Central memory CD8-positive, alpha-beta T cell (primary cell): Measurements from ENCODE around the gene IGSF6.
A peak's percentile ranks its signal among the peaks of the same experiment; 100 is the strongest.
"Not testable (repeated sequence)": the region's sequence is repeated elsewhere in the genome, so short reads cannot be mapped to it uniquely, and the experiment has no call there.

ENCODE experiments used
- ATAC-seq: fragments of 150-1000 bp; cut with Tn5 transposase; replicated peaks from 2 replicates; pipeline ENCODE4 v1.10.0; 2022; ENCODE audit warnings: mild to moderate bottlenecking, moderate FRiP score, moderate number of reproducible peaks; ENCODE audit not compliant: poor library complexity, severe bottlenecking; ENCODE audit errors: extremely low read depth
- DNase-seq, 2 donors: peaks; one replicate each; pipeline ENCODE4 v3.0.0; 2021; ENCODE audit warnings: low spot score in 2 of 2
- H3K27ac Mint-ChIP-seq: one replicate; pipeline ENCODE4 v1.8.0; 2022; ENCODE audit warnings: low read depth, mild to moderate bottlenecking, moderate library complexity, mixed read lengths
- H3K27me3 Mint-ChIP-seq: one replicate; pipeline ENCODE4 v1.8.0; 2022; ENCODE audit warnings: mixed read lengths
- H3K36me3 Mint-ChIP-seq: one replicate; pipeline ENCODE4 v1.8.0; 2022; ENCODE audit warnings: mild to moderate bottlenecking, moderate library complexity, mixed read lengths; ENCODE audit not compliant: insufficient read depth
- H3K4me1 Mint-ChIP-seq: one replicate; pipeline ENCODE4 v1.8.0; 2022; ENCODE audit warnings: mixed read lengths
- H3K4me3 Mint-ChIP-seq: one replicate; pipeline ENCODE4 v1.8.0; 2022; ENCODE audit warnings: mild to moderate bottlenecking, moderate library complexity, mixed read lengths
- H3K9me3 Mint-ChIP-seq: one replicate; pipeline ENCODE4 v1.8.0; 2022; ENCODE audit warnings: mixed read lengths

The IGSF6 gene

DNA sequence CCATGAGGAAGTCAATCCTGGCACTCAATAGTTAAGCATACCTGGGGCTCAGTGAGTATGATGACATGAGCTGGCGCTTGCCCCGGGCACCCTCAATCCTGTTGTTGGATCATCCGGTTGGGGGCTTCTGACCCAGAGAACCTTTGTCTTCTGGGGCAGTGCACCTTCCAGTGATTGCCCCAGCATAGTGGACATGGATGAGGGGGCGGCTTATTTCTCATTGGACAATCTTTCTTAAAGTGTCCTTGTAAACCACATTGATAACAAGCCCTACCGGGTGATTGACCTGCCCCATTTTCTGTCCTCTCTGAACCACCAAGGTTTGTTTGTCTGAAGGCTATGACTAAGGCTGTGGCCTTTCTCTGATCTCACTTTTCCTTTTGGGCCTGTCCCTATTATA, 18.2 kb downstream of the IGSF6 start:
- peaks cover 1% of the 10 kb centered on the region for H3K36me3 Mint-ChIP-seq
- H3K27me3 Mint-ChIP-seq = no peaks in the 10 kb centered on the region
- DNase-seq = no peak
- H3K4me1 Mint-ChIP-seq = peaks cover 20% of the 10 kb centered on the region
- no peak for ATAC-seq
- no peaks in the 10 kb centered on the region for H3K9me3 Mint-ChIP-seq
- H3K4me3 Mint-ChIP-seq = no peak overlapping the region
- H3K27ac Mint-ChIP-seq = peak overlapping the region; percentile 15

DNA sequence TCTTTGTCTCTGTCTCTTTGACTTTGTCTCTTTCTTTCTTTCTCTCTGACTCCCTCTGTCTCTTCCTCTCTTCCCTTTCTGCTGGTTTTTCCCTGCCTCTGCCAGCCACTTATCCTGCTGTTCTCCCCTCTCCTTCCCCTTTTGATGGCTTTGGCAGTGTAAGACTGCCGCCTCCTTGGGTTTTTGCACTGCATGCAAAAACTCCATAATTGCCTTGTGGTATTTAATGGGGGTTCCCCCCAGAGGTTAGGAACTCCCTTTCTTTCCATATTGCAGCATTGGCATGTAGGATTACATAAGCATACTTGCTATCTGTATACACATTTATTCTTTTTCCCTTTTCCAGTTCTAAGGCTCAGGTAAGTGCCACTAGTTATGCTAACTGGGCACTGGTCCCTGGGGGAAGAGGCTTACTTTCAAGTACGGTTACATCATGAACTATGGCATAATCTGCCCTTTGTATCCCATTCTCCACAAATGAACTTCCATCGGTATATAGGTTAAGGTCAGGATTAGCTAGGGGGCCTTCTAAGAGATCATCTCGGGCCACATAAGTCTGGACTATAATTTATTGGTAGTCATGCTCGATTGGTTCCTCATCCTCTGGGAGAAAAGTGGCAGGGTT, 20.3 kb downstream of the IGSF6 start:
- H3K4me3 Mint-ChIP-seq, H3K9me3 Mint-ChIP-seq, DNase-seq, H3K4me1 Mint-ChIP-seq, H3K27me3 Mint-ChIP-seq, ATAC-seq: not testable (repeated sequence)
- peaks cover 15% of the 10 kb centered on the region for H3K36me3 Mint-ChIP-seq
- H3K27ac Mint-ChIP-seq = peak overlapping the region; percentile 9

DNA sequence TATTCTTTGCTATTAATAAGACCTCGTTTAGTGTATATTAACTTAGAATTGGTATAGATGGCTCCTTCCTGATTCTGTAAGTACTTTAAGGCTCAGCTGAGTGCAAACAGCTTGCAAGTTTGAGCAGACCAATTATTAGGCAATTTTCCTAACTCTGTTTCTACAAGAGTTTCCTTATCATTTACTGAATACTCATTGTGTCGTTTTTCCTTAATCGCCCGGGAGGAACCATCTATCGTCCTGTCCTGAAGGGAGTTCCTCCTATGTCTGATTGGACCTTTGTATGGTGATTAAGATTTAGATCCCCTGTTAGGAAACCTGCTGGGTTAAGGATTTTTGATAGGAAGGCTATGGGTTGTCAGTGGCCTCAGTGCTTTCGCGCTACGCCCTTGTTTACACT, 21.0 kb downstream of the IGSF6 start:
- H3K27ac Mint-ChIP-seq, H3K27me3 Mint-ChIP-seq: not testable (repeated sequence)

DNA sequence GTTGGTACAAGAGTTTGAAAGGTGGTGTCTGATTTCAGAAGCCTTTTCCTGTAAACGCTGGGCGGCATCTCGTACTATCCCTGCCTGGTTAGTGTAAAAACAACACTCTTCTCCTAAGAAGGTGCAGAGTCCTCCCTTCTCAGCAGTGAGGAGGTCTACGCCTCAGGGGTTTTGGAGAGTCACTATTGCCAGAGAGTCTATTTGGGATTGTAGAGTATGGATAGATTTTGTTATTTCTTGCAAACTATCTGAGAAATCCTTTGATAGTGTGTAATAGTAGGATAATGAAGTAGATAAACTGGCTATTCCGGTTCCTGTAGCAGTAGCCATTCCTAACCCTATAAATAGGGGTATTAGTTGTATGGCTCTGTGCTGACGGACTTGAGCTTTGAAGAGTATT, 21.5 kb downstream of the IGSF6 start:
- not testable (repeated sequence) for H3K4me3 Mint-ChIP-seq, H3K27me3 Mint-ChIP-seq, DNase-seq, ATAC-seq, H3K27ac Mint-ChIP-seq, H3K9me3 Mint-ChIP-seq
- Mint-ChIP-seq H3K4me1 (peaks cover 13% of the 10 kb centered on the region), H3K36me3 (peaks cover 21% of the 10 kb centered on the region)

More for the DNA sequence above, 21.0 kb downstream of the IGSF6 start:
- ATAC-seq, DNase-seq, H3K9me3 Mint-ChIP-seq, H3K4me3 Mint-ChIP-seq: not testable (repeated sequence)
- H3K36me3 Mint-ChIP-seq = peaks cover 21% of the 10 kb centered on the region
- H3K4me1 Mint-ChIP-seq = peaks cover 14% of the 10 kb centered on the region

DNA sequence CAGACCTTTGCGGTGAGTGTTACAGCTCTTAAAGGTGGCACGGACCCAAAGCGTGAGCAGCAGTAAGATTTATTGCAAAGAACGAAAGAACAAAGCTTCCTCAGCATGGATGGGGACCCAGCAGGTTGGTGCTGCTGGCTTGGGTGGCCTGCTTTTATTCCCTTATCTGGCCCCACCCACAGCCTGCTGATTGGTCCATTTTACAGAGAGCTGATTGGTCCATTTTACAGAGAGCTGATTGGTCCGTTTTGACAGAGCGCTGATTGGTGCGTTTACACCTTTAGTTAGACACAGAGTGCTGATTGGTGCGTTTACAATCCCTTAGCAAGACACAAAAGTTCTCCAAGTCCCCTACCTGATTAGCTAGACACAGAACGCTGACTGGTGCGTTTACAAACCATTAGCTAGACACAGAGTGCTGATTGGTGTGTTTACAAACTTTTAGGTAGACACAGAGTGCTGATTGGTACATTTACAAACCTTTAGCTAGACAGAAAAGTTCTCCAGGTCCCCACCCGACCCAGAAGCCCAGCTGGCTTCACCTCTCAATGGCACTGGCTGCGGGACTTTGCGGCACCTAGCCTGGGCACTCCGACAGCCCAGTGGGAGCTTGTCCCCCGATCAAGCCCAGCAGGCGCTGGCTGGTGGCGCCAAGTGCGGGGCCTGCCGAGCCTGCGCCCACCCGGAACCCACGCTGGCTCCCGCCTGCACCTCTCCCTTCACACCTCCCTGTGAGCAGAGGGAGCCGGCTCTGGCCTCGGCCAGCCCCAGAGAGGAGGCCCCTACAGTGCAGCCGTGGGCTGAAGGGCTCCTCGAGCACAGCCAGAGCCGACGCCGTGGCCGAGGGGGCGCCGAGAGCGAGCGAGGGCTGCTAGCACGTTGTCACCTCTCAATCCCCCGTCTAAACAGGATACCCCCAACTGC, 22.5 kb downstream of the IGSF6 start:
- H3K27ac Mint-ChIP-seq, H3K9me3 Mint-ChIP-seq, DNase-seq, H3K4me3 Mint-ChIP-seq, ATAC-seq, H3K27me3 Mint-ChIP-seq: not testable (repeated sequence)
- Mint-ChIP-seq H3K4me1 (peaks cover 12% of the 10 kb centered on the region), H3K36me3 (peaks cover 25% of the 10 kb centered on the region)

DNA sequence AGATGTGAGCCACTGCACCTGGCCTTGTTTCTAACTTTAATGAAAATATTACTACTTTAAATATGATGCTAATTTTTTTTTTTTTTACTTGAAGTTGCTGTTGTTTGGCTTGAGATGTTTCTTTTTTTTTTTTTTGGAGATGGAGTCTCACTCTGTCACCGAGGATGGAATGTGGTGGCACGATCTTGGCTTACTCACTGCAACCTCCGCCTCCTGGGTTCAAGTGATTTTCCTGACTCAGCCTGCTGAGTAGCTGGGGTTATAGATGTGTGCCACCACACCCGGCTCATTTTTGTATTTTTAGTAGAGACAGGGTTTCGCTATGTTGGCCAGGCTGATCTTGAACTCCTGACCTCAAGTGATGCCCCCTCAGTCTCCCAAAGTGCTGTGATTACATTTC, 23.6 kb downstream of the IGSF6 start:
- peaks cover 12% of the 10 kb centered on the region for H3K4me1 Mint-ChIP-seq
- no peak overlapping the region for H3K4me3 Mint-ChIP-seq
- ATAC-seq (no peak), DNase-seq (no peak)
- no peaks in the 10 kb centered on the region for H3K27me3 Mint-ChIP-seq
- no peak overlapping the region for H3K27ac Mint-ChIP-seq
- H3K9me3 Mint-ChIP-seq = no peaks in the 10 kb centered on the region
- peaks cover 34% of the 10 kb centered on the region for H3K36me3 Mint-ChIP-seq

DNA sequence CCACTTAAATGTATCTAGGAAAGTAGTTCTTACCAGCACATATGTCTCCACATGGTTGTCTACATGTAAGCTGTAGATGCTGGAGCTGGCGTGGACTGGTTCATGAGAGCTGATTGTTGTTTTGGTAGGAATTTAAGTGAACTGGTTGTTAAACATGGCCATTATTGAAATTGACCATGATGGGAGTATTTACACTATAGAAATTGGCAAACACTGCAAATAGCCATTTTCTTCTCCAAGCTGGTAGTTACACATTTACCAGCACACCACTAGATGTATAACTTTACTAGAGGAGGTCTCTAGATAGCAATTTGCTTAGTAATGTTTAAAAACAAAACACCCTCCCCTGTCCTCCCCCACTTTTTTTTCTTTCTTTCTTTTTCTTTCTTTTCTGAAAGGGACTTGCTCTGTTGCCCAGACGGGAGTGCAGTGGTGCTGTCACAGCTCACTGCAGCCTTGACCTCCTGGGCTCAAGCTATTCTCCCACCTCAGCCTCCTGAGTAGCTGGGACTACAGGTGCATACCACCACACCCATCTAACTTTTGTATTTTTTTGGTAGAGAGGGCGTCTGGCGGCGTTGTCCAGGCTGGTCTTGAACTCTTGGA, 24.2 kb downstream of the IGSF6 start:
- Mint-ChIP-seq H3K4me3 (no peak overlapping the region), H3K9me3 (no peaks in the 10 kb centered on the region), H3K4me1 (peaks cover 18% of the 10 kb centered on the region), H3K27ac (no peak overlapping the region), H3K36me3 (peaks cover 33% of the 10 kb centered on the region), H3K27me3 (no peaks in the 10 kb centered on the region)
- ATAC-seq (no peak), DNase-seq (no peak)

DNA sequence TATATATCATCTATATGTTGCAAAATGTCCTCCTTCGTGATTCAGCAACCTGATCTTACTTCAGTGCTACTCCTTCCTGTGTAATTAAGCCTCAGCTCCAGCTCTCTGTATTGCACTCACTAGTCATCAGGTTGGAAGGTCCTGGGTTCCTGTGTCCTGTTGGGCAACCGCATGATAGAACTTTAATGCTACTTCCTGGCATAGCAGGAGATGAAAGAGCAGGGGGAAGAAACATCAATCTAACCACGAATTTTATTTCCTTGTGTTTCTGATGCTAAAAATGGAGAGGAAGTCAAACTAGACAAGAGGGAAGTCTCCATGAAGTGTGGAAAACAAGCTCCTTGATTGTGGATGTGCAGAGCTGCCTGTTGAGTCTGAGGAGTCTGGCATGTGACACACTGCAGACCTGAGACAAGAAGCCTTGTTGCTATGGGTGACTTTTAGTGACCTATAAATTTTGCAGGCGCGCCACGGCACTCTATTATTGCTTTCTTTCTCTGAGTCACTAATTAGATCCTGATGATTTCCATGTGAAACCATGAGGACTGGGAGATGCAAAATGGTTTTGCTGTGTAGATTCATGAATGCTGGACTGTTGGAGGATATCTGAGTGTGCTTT, 25.6 kb downstream of the IGSF6 start:
- peak overlapping the region; percentile 35 for H3K4me3 Mint-ChIP-seq
- peaks cover 18% of the 10 kb centered on the region for H3K4me1 Mint-ChIP-seq
- peak overlapping the region; percentile 73 for H3K27ac Mint-ChIP-seq
- DNase-seq = no peak
- H3K36me3 Mint-ChIP-seq = peaks cover 35% of the 10 kb centered on the region
- ATAC-seq = peak; percentile 49
- H3K9me3 Mint-ChIP-seq = no peaks in the 10 kb centered on the region
- no peaks in the 10 kb centered on the region for H3K27me3 Mint-ChIP-seq

DNA sequence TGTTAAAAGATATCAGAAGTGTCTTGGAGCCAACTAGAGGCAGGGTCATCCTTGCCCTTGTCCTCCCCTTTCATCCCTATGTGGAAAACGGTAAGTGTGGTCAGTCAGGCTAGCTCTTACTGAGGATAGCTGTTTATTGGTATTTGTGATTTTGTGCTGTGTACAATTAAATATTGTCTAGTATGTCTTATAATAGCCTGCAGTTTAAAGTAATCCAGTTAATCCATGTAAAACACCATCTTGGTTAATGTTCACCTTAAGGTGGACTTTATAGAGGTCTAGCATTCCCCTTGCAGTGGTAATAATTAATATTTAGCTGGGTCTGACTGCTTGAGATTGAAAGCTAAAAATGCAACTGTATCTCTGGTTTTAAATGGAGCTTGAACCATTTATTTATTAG, 27.4 kb downstream of the IGSF6 start:
- Mint-ChIP-seq H3K4me1 (peaks cover 28% of the 10 kb centered on the region), H3K36me3 (peaks cover 44% of the 10 kb centered on the region), H3K27ac (no peak overlapping the region)

DNA sequence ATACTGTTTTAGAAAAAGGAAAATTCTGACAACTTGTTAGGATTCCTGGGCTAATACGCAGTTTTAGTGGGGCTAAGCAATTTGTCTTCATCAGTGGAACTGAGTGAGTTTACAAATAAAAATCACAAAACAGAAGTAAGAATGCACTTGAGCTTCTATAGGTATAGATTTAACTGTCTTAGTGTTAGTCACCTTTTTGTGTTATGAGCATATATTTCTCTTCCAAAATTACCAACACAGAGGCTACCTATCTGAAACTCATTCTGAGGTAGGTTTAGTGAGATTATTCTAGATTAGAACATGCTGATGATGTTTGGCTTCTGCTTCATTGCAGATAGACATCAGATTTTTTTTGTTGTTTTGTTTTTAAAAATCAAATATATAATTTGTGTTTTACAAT, 29.9 kb downstream of the IGSF6 start:
- H3K27me3 Mint-ChIP-seq = no peaks in the 10 kb centered on the region
- H3K4me1 Mint-ChIP-seq = peaks cover 35% of the 10 kb centered on the region
- ATAC-seq = no peak
- H3K9me3 Mint-ChIP-seq = no peaks in the 10 kb centered on the region
- DNase-seq = no peak
- no peak overlapping the region for H3K27ac Mint-ChIP-seq
- H3K36me3 Mint-ChIP-seq = peaks cover 54% of the 10 kb centered on the region
- H3K4me3 Mint-ChIP-seq = no peak overlapping the region

More for the DNA sequence above, 27.4 kb downstream of the IGSF6 start:
- no peak overlapping the region for H3K4me3 Mint-ChIP-seq
- ATAC-seq (no peak), DNase-seq (no peak)
- H3K9me3 Mint-ChIP-seq = no peaks in the 10 kb centered on the region
- H3K27me3 Mint-ChIP-seq = no peaks in the 10 kb centered on the region

DNA sequence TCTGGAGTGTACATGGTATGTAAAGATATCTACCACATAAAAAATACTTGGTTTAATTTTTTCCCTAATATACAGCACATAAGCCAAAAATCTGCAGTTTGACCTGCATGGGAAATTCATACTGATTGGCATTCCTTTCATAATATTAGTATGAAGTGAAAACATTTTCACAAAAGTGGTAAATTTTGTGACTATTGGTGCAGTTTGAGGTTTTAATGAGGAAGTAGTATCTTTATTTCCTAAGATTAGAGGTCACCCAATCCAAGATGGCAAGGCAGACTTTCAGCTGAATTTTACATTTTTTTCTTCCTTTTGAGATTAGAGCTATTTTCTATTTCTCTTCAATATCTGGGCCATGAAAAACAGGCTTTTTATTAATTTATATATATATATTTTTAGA, 31.8 kb downstream of the IGSF6 start:
- Mint-ChIP-seq H3K9me3 (no peaks in the 10 kb centered on the region), H3K27ac (peak overlapping the region; percentile 58), H3K4me1 (peaks cover 35% of the 10 kb centered on the region), H3K27me3 (no peaks in the 10 kb centered on the region), H3K36me3 (peaks cover 49% of the 10 kb centered on the region), H3K4me3 (no peak overlapping the region)
- ATAC-seq = no peak
- DNase-seq = no peak

DNA sequence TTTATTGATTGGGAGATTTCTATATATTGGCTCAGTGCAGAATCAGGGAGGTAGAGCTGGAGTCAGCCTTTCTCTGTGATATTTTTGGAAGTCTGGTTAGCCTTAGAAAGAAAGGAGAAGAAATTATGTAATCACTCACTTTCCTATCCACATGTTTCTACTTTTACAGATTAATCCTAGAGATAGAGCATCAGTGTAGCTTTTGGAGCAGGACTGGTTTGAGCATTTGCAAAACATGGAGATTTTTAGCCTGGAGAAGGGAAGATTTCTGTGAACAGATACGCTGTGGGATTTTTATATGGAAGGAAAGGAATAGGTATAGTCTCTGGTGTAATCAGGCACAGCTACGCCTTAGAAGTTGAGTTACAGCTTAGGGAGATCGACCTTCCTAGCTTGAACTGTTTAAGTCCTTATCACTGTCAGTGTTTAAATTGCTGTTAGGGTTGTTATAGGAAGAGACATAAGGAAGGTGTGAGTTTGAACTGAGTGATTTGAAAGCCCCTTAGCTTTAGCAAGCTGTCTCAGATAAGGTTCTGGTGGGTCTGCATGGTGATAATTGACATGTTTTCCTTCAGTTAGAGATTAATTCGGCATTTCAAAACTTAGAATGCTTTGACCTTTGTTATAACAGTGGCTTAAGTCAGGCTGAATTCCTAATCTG, 32.5 kb downstream of the IGSF6 start:
- peak overlapping the region; percentile 47 for H3K27ac Mint-ChIP-seq
- no peak for DNase-seq

More for the DNA sequence above, 32.5 kb downstream of the IGSF6 start:
- peaks cover 45% of the 10 kb centered on the region for H3K36me3 Mint-ChIP-seq
- no peaks in the 10 kb centered on the region for H3K27me3 Mint-ChIP-seq
- no peaks in the 10 kb centered on the region for H3K9me3 Mint-ChIP-seq
- ATAC-seq = no peak
- H3K4me3 Mint-ChIP-seq = no peak overlapping the region
- H3K4me1 Mint-ChIP-seq = peaks cover 41% of the 10 kb centered on the region
